Endothelial cell of umbilical vein (primary cell): ENCODE results near the gene HSPA1A. TPM values are rescaled to one million over a fixed set of nuclear protein-coding genes. Genes with fewer than 3 reads are reported as not detected.
"Not testable (repeated sequence)": the region's sequence is repeated elsewhere in the genome, so short reads cannot be mapped to it uniquely, and the experiment has no call there.

ENCODE experiments used
- BruUV-seq: library from RNA; stranded (reverse); fragments of 400-500 nt; replicated peaks from 2 replicates; lab custom pipeline; 2021; lab: Mats Ljungman, UMichigan
- CTCF ChIA-PET: fragments of 300-600, 350-600 bp; sonication (Branson Sonifier 250); formaldehyde crosslinking; loops from one replicate; lab custom pipeline; 2021; ENCODE audit warnings: antibody characterized with exemption, inconsistent platforms; lab: Charles Lee
- POLR2A ChIA-PET: fragments of 300-600, 350-600 bp; sonication (Branson Sonifier 250); formaldehyde crosslinking; loops from one replicate; lab custom pipeline; 2021; ENCODE audit warnings: antibody characterized with exemption, inconsistent platforms; lab: Charles Lee
- DNase-seq: peaks from one replicate; pipeline ENCODE4 v3.0.0-alpha.2; 2011; ENCODE audit warnings: low read depth, low spot score
- FAIRE-seq: peaks from 2 replicates; lab custom pipeline; 2011; peaks lifted over from hg19 to GRCh38; lab: Jason Lieb, UNC
- H2AFZ ChIP-seq: 2 replicates; pipeline ENCODE4 v1.6.0; 2012; ENCODE audit warnings: low read depth, low read length, control low read depth, inconsistent platforms
- H3K27ac ChIP-seq: 2 replicates; pipeline ENCODE4 v1.5.1; 2011; ENCODE audit warnings: low read depth, mild to moderate bottlenecking, control low read depth, low read length, moderate library complexity; ENCODE audit not compliant: insufficient read depth
- H3K27me3 ChIP-seq, 2 experiments: 2 replicates each; pipeline versions ENCODE4 v1.6.0 to v1.6.1; 2011; ENCODE audit warnings: low read length in 2 of 2, mixed read lengths in 1 of 2; ENCODE audit not compliant: control insufficient read depth in 2 of 2, insufficient read depth in 2 of 2
- H3K36me3 ChIP-seq, 2 experiments: 2 replicates in 1 of 2; 3 replicates in 1 of 2; pipeline ENCODE4 v1.5.1; 2011; ENCODE audit warnings: low read length in 2 of 2, mild to moderate bottlenecking in 1 of 2, moderate library complexity in 1 of 2; ENCODE audit not compliant: control insufficient read depth in 2 of 2, insufficient read depth in 2 of 2; ENCODE audit errors: extremely low read depth in 1 of 2
- H3K4me1 ChIP-seq: 3 replicates; pipeline ENCODE4 v1.5.1; 2011; ENCODE audit warnings: mild to moderate bottlenecking, low read length; ENCODE audit not compliant: control insufficient read depth, insufficient read depth; ENCODE audit errors: extremely low read depth
- H3K4me2 ChIP-seq: 2 replicates; pipeline ENCODE4 v1.6.1; 2011; ENCODE audit warnings: low read length, control low read depth, mixed read lengths; ENCODE audit not compliant: insufficient read depth
- H3K4me3 ChIP-seq, 3 experiments: fragments of 200-600 bp in 1 of 3; sonication (generic), shearing (Covaris generic) in 1 of 3; replicated peaks in 1 of 3; 2 replicates each; pipeline ENCODE4 v1.5.1; 2011 to 2016; ENCODE audit warnings: control low read depth in 3 of 3, low read length in 3 of 3, mild to moderate bottlenecking in 2 of 3, inconsistent platforms in 1 of 3, low read depth in 1 of 3, moderate library complexity in 1 of 3; ENCODE audit not compliant: insufficient read depth in 1 of 3
- H3K79me2 ChIP-seq: 2 replicates; pipeline ENCODE4 v1.6.0; 2012; ENCODE audit warnings: low read length, inconsistent platforms; ENCODE audit not compliant: control insufficient read depth, insufficient read depth
- H3K9ac ChIP-seq: replicated peaks from 2 replicates; pipeline ENCODE3; 2011; ENCODE audit warnings: low read length, control low read depth; ENCODE audit not compliant: insufficient read depth; ENCODE audit errors: extremely low read depth
- H3K9me1 ChIP-seq: replicated peaks from 3 replicates; pipeline ENCODE4 v1.6.0; 2011; ENCODE audit warnings: mild to moderate bottlenecking, low read length; ENCODE audit not compliant: control insufficient read depth, insufficient read depth; ENCODE audit errors: extremely low read depth
- H3K9me3 ChIP-seq: replicated peaks from 2 replicates; pipeline ENCODE4 v1.5.1; 2012; ENCODE audit warnings: low read length, inconsistent platforms; ENCODE audit not compliant: control insufficient read depth, insufficient read depth
- H4K20me1 ChIP-seq: replicated peaks from 2 replicates; pipeline ENCODE3; 2011; ENCODE audit warnings: mild to moderate bottlenecking, low read length; ENCODE audit not compliant: control insufficient read depth, insufficient read depth; ENCODE audit errors: extremely low read depth
- CTCF ChIP-seq, 2 donors: IDR thresholded peaks; 1 replicate in 1 of 2; 2 replicates in 1 of 2; pipeline ENCODE4 v1.5.1; 2011; ENCODE audit warnings: low read length in 2 of 2, mild to moderate bottlenecking in 2 of 2, moderate library complexity in 2 of 2, control low read depth in 1 of 2, inconsistent platforms in 1 of 2, low read depth in 1 of 2; ENCODE audit not compliant: insufficient read depth in 1 of 2; ENCODE audit errors: extremely low read depth in 1 of 2
- EZH2 ChIP-seq: IDR thresholded peaks from 2 replicates; pipeline ENCODE4 v1.6.1; 2012; ENCODE audit warnings: borderline replicate concordance, low read depth, mild to moderate bottlenecking, moderate library complexity, low read length, inconsistent platforms; ENCODE audit not compliant: severe bottlenecking
- FOS ChIP-seq: IDR thresholded peaks from 2 replicates; pipeline ENCODE4 v1.6.1; 2011; ENCODE audit warnings: mild to moderate bottlenecking, low read length, moderate library complexity, borderline replicate concordance; ENCODE audit not compliant: insufficient read depth
- GATA2 ChIP-seq: IDR thresholded peaks from 2 replicates; pipeline ENCODE4 v1.7.0; 2011; ENCODE audit warnings: low read depth, mild to moderate bottlenecking, moderate library complexity, mixed read lengths, low read length; ENCODE audit not compliant: insufficient read length, insufficient read depth
- JUN ChIP-seq: IDR thresholded peaks from 2 replicates; pipeline ENCODE4 v1.6.1; 2011; ENCODE audit warnings: borderline replicate concordance, low read depth; ENCODE audit not compliant: insufficient read length, insufficient read depth
- MYC ChIP-seq: IDR thresholded peaks from one replicate; pipeline ENCODE4 v1.6.1; 2011; ENCODE audit warnings: mild to moderate bottlenecking, low read depth, low read length
- POLR2A ChIP-seq: IDR thresholded peaks from 2 replicates; pipeline ENCODE4 v1.6.1; 2012; ENCODE audit warnings: low read depth, mild to moderate bottlenecking, control low read depth, low read length
- POLR2AphosphoS5 ChIP-seq: IDR thresholded peaks from 2 replicates; pipeline ENCODE4 v1.6.1; 2012; ENCODE audit warnings: low read depth, mild to moderate bottlenecking, control low read depth, low read length, moderate library complexity; ENCODE audit not compliant: insufficient read depth
- dilution Hi-C: fragments of 300-500 bp; cut with MboI; formaldehyde crosslinking; loops from one replicate; pipeline ENCODE4 v1.15.0; 2019; ENCODE audit warnings: low sequenced_read_pairs; ENCODE audit not compliant: extremely low pct_ligation_motif_present
- intact Hi-C: fragments of 100-400 bp; cut with micrococcal nuclease; formaldehyde crosslinking; loops from one replicate; pipeline ENCODE4 v1.10.0; 2022
- polyA plus RNA-seq, 4 experiments: library from polyadenylated mRNA; depleted of rRNA in 3 of 4; stranded (reverse) in 3 of 4; unstranded in 1 of 4; fragments of >200 nt; gene quantifications; 2 replicates each; pipeline versions ENCODE4 v1.2.1 to v1.2.3, GENCODE V29; 2011 to 2012; ENCODE audit warnings: missing spikeins in 1 of 4
- total RNA-seq: library from RNA; stranded (reverse); gene quantifications from 2 replicates; pipeline ENCODE4 v1.2.3, GENCODE V29; 2021
- TF ChIP-seq, protein P1 (sequence below): IDR thresholded peaks from 2 replicates; pipeline ENCODE4 v1.6.1; 2011; ENCODE audit not compliant: insufficient read depth, insufficient read length

HSPA1A gene
- total and polyA plus RNA-seq, 2 donors (not counting 3 experiments of a cell fraction or from before 2014, with no cell fraction given), result 56.0 to 58.3 TPM

DNA sequence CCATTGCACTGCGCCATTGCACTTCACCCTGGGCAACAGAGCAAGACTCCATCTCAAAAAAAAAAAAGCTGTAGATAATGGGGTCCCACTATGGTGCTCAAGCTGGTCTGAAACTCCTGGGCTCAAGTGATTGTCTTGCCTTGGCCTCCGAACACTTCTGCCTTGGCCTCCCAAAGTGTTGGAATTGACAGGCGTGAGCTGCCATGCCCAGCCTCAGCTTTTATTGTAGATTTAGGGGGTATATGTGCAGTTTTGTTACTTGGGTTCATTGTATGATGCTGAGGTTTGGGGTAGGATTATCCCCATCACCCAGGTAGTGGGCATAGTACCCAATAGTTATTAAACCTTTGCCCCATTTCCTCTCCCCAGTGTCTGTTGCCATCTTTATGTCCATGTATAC lies 23.6 kb downstream of the HSPA1A start:
- no peaks in the 10 kb centered on the region for H3K27me3 ChIP-seq
- no peak for DNase-seq
- peaks cover 8% of the 10 kb centered on the region for H4K20me1 ChIP-seq
- no peak overlapping the region for H3K4me2 ChIP-seq
- intact Hi-C loops, result loop anchor here (10.0 kb wide), 1 partner anchor 116 kb away; the partner anchor contains the start of genes NELFE and SKIC2
- no TSS peak for BruUV-seq
- peaks cover 21 to 27% of the 10 kb centered on the region in 2 experiments for H3K36me3 ChIP-seq
- no peak overlapping the region for H3K9ac ChIP-seq
- POLR2A ChIA-PET, result interaction anchor here (1.2 to 1.9 kb wide), 2 partner anchors 11 to 24 kb away, joined by 3 to 5 read pairs; partner anchors contain the start of genes HSPA1B and NEU1
- dilution Hi-C loops, result no loop called here
- H3K79me2 ChIP-seq, result peaks cover 45% of the 10 kb centered on the region
- FAIRE-seq, result no peak
- no peak for TF ChIP-seq POLR2A
- TF ChIP-seq JUN, result no peak
- TF ChIP-seq GATA2, result no peak
- no peak for TF ChIP-seq MYC
- TF ChIP-seq, protein P1, sequence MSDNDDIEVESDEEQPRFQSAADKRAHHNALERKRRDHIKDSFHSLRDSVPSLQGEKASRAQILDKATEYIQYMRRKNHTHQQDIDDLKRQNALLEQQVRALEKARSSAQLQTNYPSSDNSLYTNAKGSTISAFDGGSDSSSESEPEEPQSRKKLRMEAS, result no peak
- TF ChIP-seq CTCF (IDR thresholded peaks at IDR 0.05; ENCODE audit: extremely low read depth in 1 of 2, insufficient read depth in 1 of 2, low read depth in 1 of 2, low read length in 2 of 2), result no peak
- no peak for TF ChIP-seq POLR2AphosphoS5
- no peak for TF ChIP-seq EZH2
- no peak for TF ChIP-seq FOS
- H3K27ac ChIP-seq, result no peak overlapping the region
- no peak overlapping the region for H2AFZ ChIP-seq
- H3K9me1 ChIP-seq, result no peaks in the 10 kb centered on the region
- H3K4me3 ChIP-seq, result no peak overlapping the region
- CTCF ChIA-PET, result interaction anchor here (1.1 kb wide), 1 partner anchor 32 kb away, joined by 3 read pairs; the partner anchor contains the start of gene LSM2
- H3K4me1 ChIP-seq, result peaks cover 27% of the 10 kb centered on the region
- H3K9me3 ChIP-seq, result no peaks in the 10 kb centered on the region

GRCh38 chr6:31839779-31840126 lies 24.4 kb downstream of the HSPA1A start:
- H3K9ac ChIP-seq, H3K4me2 ChIP-seq, H4K20me1 ChIP-seq, H3K9me3 ChIP-seq, H3K9me1 ChIP-seq, dilution Hi-C loops, BruUV-seq, H2AFZ ChIP-seq, H3K4me3 ChIP-seq, H3K27ac ChIP-seq, H3K27me3 ChIP-seq, DNase-seq, FAIRE-seq: not testable (repeated sequence)
- intact Hi-C loops, result loop anchor here (10.0 kb wide), 1 partner anchor 115 kb away; the partner anchor contains the start of genes NELFE and SKIC2
- H3K4me1 ChIP-seq, result peaks cover 24% of the 10 kb centered on the region
- POLR2A ChIA-PET, result interaction anchor here (1.2 to 1.9 kb wide), 2 partner anchors 12 to 24 kb away, joined by 3 to 5 read pairs; partner anchors contain the start of genes HSPA1B and NEU1
- H3K79me2 ChIP-seq, result peaks cover 44% of the 10 kb centered on the region
- H3K36me3 ChIP-seq, result peaks cover 21 to 27% of the 10 kb centered on the region in 2 experiments
- CTCF ChIA-PET, result interaction anchor here (1.0 kb wide), 1 partner anchor 70 kb away, joined by 3 read pairs; no protein-coding TSS in a partner anchor
